CD4-positive, alpha-beta memory T cell (primary cell): Measurements from ENCODE around the gene ASCC2. TPM values are rescaled to one million over a fixed set of nuclear protein-coding genes. Genes with fewer than 3 reads are reported as not detected.
"Not testable (repeated sequence)": the region's sequence is repeated elsewhere in the genome, so short reads cannot be mapped to it uniquely, and the experiment has no call there.

Experiments used
- CTCF ChIA-PET: fragments of 350-600 bp; sonication (Branson Sonifier 250); formaldehyde crosslinking; loops from one replicate; lab custom pipeline; 2021; ENCODE audit warnings: inconsistent platforms; ENCODE audit not compliant: partially characterized antibody; lab: Charles Lee
- POLR2A ChIA-PET: fragments of 350-600 bp; sonication (Branson Sonifier 250); formaldehyde crosslinking; loops from one replicate; lab custom pipeline; 2021; ENCODE audit not compliant: partially characterized antibody; lab: Charles Lee
- DNase-seq, 5 donors: peaks; one replicate each; pipeline versions ENCODE4 v3.0.0 to v3.0.0-alpha.2; 2020 to 2022; ENCODE audit warnings: mixed read lengths in 1 of 5
- H3K27ac ChIP-seq: one replicate; pipeline ENCODE4 v1.7.0; 2013; ENCODE audit warnings: low read depth, low read length
- H3K27me3 ChIP-seq: 2 replicates; pipeline ENCODE4 v1.7.0; 2013; ENCODE audit warnings: mild to moderate bottlenecking, low read length, moderate library complexity; ENCODE audit not compliant: insufficient read depth
- H3K36me3 ChIP-seq: 2 replicates; pipeline ENCODE4 v1.7.0; 2013; ENCODE audit warnings: mild to moderate bottlenecking, low read length, moderate library complexity; ENCODE audit not compliant: insufficient read depth
- H3K4me1 ChIP-seq: 2 replicates; pipeline ENCODE4 v1.7.0; 2013; ENCODE audit warnings: mild to moderate bottlenecking, low read length, moderate library complexity; ENCODE audit not compliant: insufficient read depth
- H3K4me3 ChIP-seq, 2 donors: one replicate each; pipeline ENCODE4 v1.7.0; 2013; ENCODE audit warnings: low read length in 2 of 2, mild to moderate bottlenecking in 1 of 2
- H3K9me3 ChIP-seq, 2 donors: one replicate each; pipeline ENCODE4 v1.7.0; 2013; ENCODE audit warnings: low read length in 2 of 2, control low read depth in 1 of 2; ENCODE audit not compliant: control insufficient read depth in 1 of 2
- H3K27ac Mint-ChIP-seq, 7 donors: one replicate each; pipeline ENCODE4 v1.8.0; 2020 to 2021; ENCODE audit warnings: mixed read lengths in 7 of 7, mild to moderate bottlenecking in 6 of 7, inconsistent platforms in 3 of 7, moderate library complexity in 3 of 7
- H3K27me3 Mint-ChIP-seq, 2 donors: one replicate each; pipeline ENCODE4 v1.8.0; 2020 to 2021; ENCODE audit warnings: mixed read lengths in 2 of 2
- H3K36me3 Mint-ChIP-seq, 2 donors: one replicate each; pipeline ENCODE4 v1.8.0; 2020 to 2021; ENCODE audit warnings: mixed read lengths in 2 of 2, inconsistent platforms in 1 of 2, mild to moderate bottlenecking in 1 of 2
- H3K4me1 Mint-ChIP-seq, 4 donors: one replicate each; pipeline ENCODE4 v1.8.0; 2020 to 2021; ENCODE audit warnings: mixed read lengths in 4 of 4, mild to moderate bottlenecking in 1 of 4
- H3K4me3 Mint-ChIP-seq, 8 donors: one replicate each; pipeline ENCODE4 v1.8.0; 2020 to 2021; ENCODE audit warnings: mixed read lengths in 8 of 8, mild to moderate bottlenecking in 7 of 8, moderate library complexity in 6 of 8, inconsistent platforms in 3 of 8
- H3K9me3 Mint-ChIP-seq, 8 donors: one replicate each; pipeline ENCODE4 v1.8.0; 2020 to 2021; ENCODE audit warnings: mixed read lengths in 8 of 8, mild to moderate bottlenecking in 5 of 8, inconsistent platforms in 3 of 8, moderate library complexity in 1 of 8
- intact Hi-C: fragments of 100-400 bp; cut with micrococcal nuclease; formaldehyde crosslinking; loops from one replicate; pipeline ENCODE4 v1.15.1; 2023
- polyA plus RNA-seq, 2 donors: library from polyadenylated mRNA; unstranded; fragments of 300-500 nt; fragmentation: Illumina TruSeq; gene quantifications; one replicate each; pipeline ENCODE4 v1.2.3, GENCODE V29; 2021
- total RNA-seq, 2 experiments: library from RNA; stranded (reverse); gene quantifications; one replicate each; pipeline ENCODE4 v1.2.3, GENCODE V29; 2021

ASCC2 gene
- total and polyA plus RNA-seq, 4 experiments from 2014 or later: 21.4 to 88.7 (median 75.0) TPM

DNA sequence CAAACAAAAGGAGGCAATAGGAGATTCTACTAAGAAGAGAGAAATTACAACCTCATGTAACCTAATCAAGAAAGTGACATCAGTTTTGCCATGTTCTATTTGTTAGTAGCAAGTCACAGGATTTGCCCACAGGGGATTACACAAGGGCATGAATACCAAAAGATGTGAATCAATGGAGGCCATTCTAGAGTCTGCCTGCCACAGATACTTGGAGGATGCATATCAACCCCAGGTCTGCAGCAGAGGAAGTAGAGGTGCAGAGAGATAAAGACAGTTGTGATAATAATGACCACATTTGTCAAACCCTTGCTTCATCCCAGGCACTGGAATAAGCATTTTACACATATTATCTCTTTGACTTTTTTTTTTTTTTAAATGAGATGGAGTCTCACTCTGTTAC, 2.4 kb upstream of the ASCC2 start:
- H3K9me3 ChIP-seq: no peaks in the 10 kb centered on the region
- ChIA-PET CTCF (no interaction called here), POLR2A (no interaction called here)
- Mint-ChIP-seq H3K9me3 (peaks cover 0 to under 1% (median 0%) of the 10 kb centered on the region in 8 donors), H3K4me1 (peaks cover 23 to 36% (median 29%) of the 10 kb centered on the region in 4 donors), H3K4me3 (no peak overlapping the region), H3K27me3 (no peaks in the 10 kb centered on the region), H3K36me3 (peaks cover 0 to 13% of the 10 kb centered on the region in 2 donors), H3K27ac (no peak overlapping the region)
- peaks cover 29% of the 10 kb centered on the region for H3K4me1 ChIP-seq
- DNase-seq: no peak
- intact Hi-C loops: no loop called here
- no peak overlapping the region for H3K27ac ChIP-seq
- H3K4me3 ChIP-seq: no peak overlapping the region
- no peaks in the 10 kb centered on the region for H3K36me3 ChIP-seq
- no peaks in the 10 kb centered on the region for H3K27me3 ChIP-seq

DNA sequence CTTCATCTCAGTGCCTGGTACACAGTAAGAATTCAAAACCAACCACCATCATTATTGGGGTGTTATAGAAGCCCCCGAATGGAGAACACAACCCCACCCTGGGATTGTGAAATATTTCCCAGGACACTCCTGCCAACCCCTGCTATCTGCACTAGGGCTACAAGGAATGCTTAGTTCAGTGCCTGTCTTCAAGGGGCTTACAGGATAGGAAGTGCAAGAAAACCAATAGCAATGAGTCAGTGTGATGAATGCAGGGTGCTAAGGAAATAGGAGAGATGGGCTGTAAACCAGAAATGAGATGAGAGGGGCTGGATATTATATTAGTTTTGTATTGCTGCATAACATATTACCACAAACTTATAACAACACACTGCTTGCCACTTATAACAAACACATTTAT, 965 bp upstream of the ASCC2 start:
- peak overlapping the region in 1 of 2 donors; percentile 89 for H3K4me3 ChIP-seq
- H3K9me3 Mint-ChIP-seq: no peaks in the 10 kb centered on the region
- intact Hi-C loops: loop anchor here (2.0 kb wide), 1 partner anchor 258 kb away; the partner anchor contains the start of gene NIPSNAP1
- peak overlapping the region; percentile 93 to 99 (median 97) for H3K4me3 Mint-ChIP-seq
- H3K27ac ChIP-seq: peak overlapping the region; percentile 72
- no peaks in the 10 kb centered on the region for H3K36me3 ChIP-seq
- peak overlapping the region; percentile 94 to 99 (median 98) for H3K27ac Mint-ChIP-seq
- H3K4me1 Mint-ChIP-seq: peaks cover 27 to 40% (median 33%) of the 10 kb centered on the region in 4 donors
- no peaks in the 10 kb centered on the region for H3K27me3 ChIP-seq
- peak in 1 of 5 donors; percentile 0 for DNase-seq
- ChIA-PET POLR2A (interaction anchor here (2.8 kb wide), 1 partner anchor 285 kb away, joined by 12 read pairs; the partner anchor contains the start of gene THOC5), CTCF (no interaction called here)
- H3K9me3 ChIP-seq: no peaks in the 10 kb centered on the region
- H3K27me3 Mint-ChIP-seq: no peaks in the 10 kb centered on the region
- H3K4me1 ChIP-seq: peaks cover 32% of the 10 kb centered on the region
- H3K36me3 Mint-ChIP-seq: peaks cover 4 to 18% of the 10 kb centered on the region in 2 donors

DNA sequence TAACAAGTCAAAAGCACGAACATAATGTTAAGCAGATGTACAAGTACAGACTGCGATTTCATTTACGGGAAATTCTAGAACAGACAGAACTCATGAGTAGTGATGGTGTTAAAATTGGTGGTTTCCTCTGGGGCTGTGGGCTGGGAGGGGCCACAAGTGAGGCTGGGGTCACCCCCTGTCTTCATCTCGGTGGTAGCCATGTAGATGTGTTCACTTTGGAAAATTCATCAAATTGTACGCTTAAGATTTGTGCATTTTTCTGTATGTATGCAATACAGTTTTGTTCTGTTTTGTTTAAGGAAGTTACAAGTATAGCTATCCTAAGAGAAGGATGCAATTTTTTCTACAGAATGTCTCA, 504 bp upstream of the ASCC2 start:
- Mint-ChIP-seq H3K4me1 (peaks cover 27 to 42% (median 34%) of the 10 kb centered on the region in 4 donors), H3K27me3 (no peaks in the 10 kb centered on the region), H3K4me3 (peak overlapping the region; percentile 93 to 99 (median 97)), H3K27ac (peak overlapping the region; percentile 94 to 99 (median 98)), H3K9me3 (no peaks in the 10 kb centered on the region), H3K36me3 (peaks cover 6 to 21% of the 10 kb centered on the region in 2 donors)
- Histone ChIP-seq H3K36me3 (no peaks in the 10 kb centered on the region), H3K9me3 (no peaks in the 10 kb centered on the region), H3K27me3 (no peaks in the 10 kb centered on the region), H3K4me3 (peak overlapping the region; percentile 49 to 89), H3K27ac (peak overlapping the region; percentile 72), H3K4me1 (peaks cover 32% of the 10 kb centered on the region)
- ChIA-PET POLR2A (interaction anchor here (0.5 to 2.8 kb wide), 9 partner anchors 11 to 285 kb away, joined by 3 to 20 read pairs (median 5); partner anchors contain the start of genes MTMR3, THOC5, UQCR10 and ZMAT5), CTCF (interaction anchor here (1.0 to 1.7 kb wide), 3 partner anchors 44 to 162 kb away, joined by 3 to 5 read pairs (median 5); partner anchors contain the start of genes MTMR3, UQCR10 and ZMAT5)
- intact Hi-C loops: loop anchor here (1.0 to 2.0 kb wide), 4 partner anchors 45 to 258 kb away; partner anchors contain the start of genes MTMR3, NIPSNAP1, UQCR10 and ZMAT5
- no peak for DNase-seq

DNA sequence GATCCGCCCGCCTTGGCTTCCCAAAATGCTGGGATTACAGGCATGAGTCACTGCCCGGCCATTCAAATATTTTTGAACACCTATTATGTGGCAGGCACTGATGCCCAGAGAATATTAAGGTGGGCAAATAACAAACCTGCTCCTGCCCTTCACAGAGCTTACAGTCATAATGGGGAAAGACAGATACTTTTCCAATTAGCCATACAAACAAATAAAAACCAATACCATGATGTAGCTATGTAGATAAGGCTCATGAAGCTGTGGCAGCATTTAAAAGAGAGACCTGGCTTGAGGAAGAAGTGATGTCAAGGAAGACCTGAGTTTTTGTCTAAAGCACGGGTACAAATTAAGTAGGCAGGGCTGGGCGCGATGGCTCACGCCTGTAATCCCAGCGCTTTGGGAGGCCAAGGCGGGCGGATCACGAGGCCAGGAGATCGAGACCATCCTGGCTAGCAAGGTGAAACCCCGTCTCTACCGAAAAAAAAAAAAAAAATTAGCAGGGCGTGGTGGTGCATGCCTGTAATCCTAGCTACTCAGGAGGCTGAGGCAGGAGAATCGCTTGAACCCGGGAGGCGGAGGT, 1.2 kb downstream of the ASCC2 start:
- H3K27ac ChIP-seq, H3K36me3 ChIP-seq, H3K4me3 ChIP-seq, H3K27me3 Mint-ChIP-seq, H3K9me3 Mint-ChIP-seq, intact Hi-C loops, H3K9me3 ChIP-seq, DNase-seq, H3K27me3 ChIP-seq: not testable (repeated sequence)
- ChIA-PET POLR2A (interaction anchor here (1.4 to 2.8 kb wide), 7 partner anchors 11 to 283 kb away, joined by 3 to 20 read pairs (median 5); partner anchors contain the start of genes MTMR3, THOC5, UQCR10 and ZMAT5), CTCF (interaction anchor here (1.0 to 1.7 kb wide), 4 partner anchors 44 to 649 kb away, joined by 3 to 5 read pairs (median 3); partner anchors contain the start of genes UQCR10 and ZMAT5)
- H3K4me1 ChIP-seq: peaks cover 32% of the 10 kb centered on the region
- H3K4me3 Mint-ChIP-seq: peak overlapping the region; percentile 78 to 99 (median 97)
- peaks cover 29 to 55% (median 35%) of the 10 kb centered on the region in 4 donors for H3K4me1 Mint-ChIP-seq
- peak overlapping the region in 6 of 7 donors; percentile 25 to 98 (median 80) for H3K27ac Mint-ChIP-seq
- H3K36me3 Mint-ChIP-seq: peaks cover 16 to 35% of the 10 kb centered on the region in 2 donors

DNA sequence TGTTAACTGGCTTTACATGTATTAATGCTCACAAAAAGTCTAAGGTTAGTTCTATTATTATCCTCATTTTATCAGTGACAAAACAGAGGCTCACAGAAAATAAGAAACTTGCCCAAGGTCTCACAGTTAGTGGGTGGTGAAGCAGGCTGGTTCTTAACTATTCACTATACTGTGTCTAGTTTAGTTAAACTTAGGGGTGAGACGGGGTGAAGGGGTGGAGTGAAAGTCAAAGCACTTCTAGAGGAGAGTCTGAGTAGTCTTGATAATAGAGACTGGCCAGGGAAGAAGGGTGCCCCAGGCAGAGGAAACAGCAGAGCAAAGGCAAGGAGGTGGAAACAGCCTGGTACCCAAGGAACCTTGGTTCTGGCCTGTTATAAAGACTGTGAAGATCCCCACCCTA, 4.0 kb downstream of the ASCC2 start:
- Mint-ChIP-seq H3K9me3 (no peaks in the 10 kb centered on the region), H3K4me3 (peak overlapping the region in 1 of 8 donors; percentile 58), H3K27ac (no peak overlapping the region), H3K27me3 (no peaks in the 10 kb centered on the region), H3K4me1 (peaks cover 30 to 61% (median 41%) of the 10 kb centered on the region in 4 donors), H3K36me3 (peaks cover 34 to 54% of the 10 kb centered on the region in 2 donors)
- H3K27ac ChIP-seq: no peak overlapping the region
- H3K4me1 ChIP-seq: peaks cover 31% of the 10 kb centered on the region
- H3K4me3 ChIP-seq: no peak overlapping the region
- DNase-seq: no peak
- H3K9me3 ChIP-seq: no peaks in the 10 kb centered on the region
- peaks cover 14% of the 10 kb centered on the region for H3K36me3 ChIP-seq
- no peaks in the 10 kb centered on the region for H3K27me3 ChIP-seq
- POLR2A ChIA-PET: interaction anchor here (0.5 kb wide), 1 partner anchor 48 kb away, joined by 3 read pairs; no protein-coding TSS in a partner anchor
- CTCF ChIA-PET: interaction anchor here (1.0 kb wide), 1 partner anchor 170 kb away, joined by 3 read pairs; no protein-coding TSS in a partner anchor
- intact Hi-C loops: no loop called here

DNA sequence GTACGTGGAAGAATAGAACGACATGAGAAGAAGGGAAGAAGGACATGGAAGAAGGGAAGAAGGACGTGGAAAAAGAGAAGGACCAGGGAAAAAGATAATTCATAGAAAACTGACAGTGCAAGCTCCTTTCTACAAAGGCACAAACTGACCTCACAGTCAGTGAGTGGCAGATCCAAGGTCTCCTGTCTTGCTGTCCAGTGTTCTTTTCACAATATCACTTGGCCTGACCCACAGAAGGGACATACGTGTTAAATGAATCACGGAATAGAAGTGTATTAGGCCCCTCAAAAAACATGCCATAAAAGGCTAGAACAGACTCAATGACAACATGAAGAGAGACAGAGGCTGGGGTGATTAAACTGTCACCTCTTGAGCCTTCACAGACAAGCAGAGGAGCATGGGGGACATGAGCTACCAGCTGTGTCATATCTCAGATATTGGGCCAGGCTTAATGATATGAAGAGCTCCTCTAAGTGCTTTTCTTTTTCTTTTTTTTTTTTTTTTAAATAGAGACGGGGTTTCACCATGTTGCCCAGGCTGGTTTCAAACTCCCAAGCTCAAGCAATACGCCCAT, 4.6 kb downstream of the ASCC2 start:
- H3K27me3 ChIP-seq: no peaks in the 10 kb centered on the region
- no peak overlapping the region for H3K4me3 Mint-ChIP-seq
- H3K27me3 Mint-ChIP-seq: no peaks in the 10 kb centered on the region
- CTCF ChIA-PET: interaction anchor here (1.0 kb wide), 1 partner anchor 170 kb away, joined by 3 read pairs; no protein-coding TSS in a partner anchor
- POLR2A ChIA-PET: no interaction called here
- intact Hi-C loops: no loop called here
- H3K4me3 ChIP-seq: no peak overlapping the region
- peaks cover 14% of the 10 kb centered on the region for H3K36me3 ChIP-seq
- no peaks in the 10 kb centered on the region for H3K9me3 ChIP-seq
- peaks cover 25% of the 10 kb centered on the region for H3K4me1 ChIP-seq
- peaks cover 25 to 56% (median 36%) of the 10 kb centered on the region in 4 donors for H3K4me1 Mint-ChIP-seq
- H3K36me3 Mint-ChIP-seq: peaks cover 34 to 57% of the 10 kb centered on the region in 2 donors
- no peaks in the 10 kb centered on the region for H3K9me3 Mint-ChIP-seq
- no peak for DNase-seq
- peak overlapping the region in 1 of 7 donors; percentile 43 for H3K27ac Mint-ChIP-seq
- no peak overlapping the region for H3K27ac ChIP-seq

DNA sequence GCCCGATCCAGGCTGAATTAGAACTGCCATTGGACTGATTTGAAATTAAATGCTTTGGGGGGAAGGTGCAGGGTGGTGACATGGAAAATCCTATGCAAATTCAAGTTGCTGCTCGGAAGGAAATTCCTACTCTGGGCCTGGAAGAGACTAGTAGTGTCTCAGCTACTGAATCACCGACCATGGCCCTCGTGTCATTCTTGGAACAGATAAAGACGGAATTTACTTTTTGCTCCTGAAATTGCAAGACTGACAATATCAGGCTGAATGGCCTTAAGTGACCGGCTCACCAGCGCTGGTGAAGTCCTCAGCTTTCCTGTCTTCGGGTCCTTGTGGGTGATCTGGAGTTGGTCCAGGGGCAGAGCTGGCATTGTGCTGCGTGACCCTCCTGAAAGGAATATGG, 6.1 kb downstream of the ASCC2 start:
- POLR2A ChIA-PET: interaction anchor here (0.5 kb wide), 1 partner anchor 21 kb away, joined by 3 read pairs; no protein-coding TSS in a partner anchor
- H3K27me3 ChIP-seq: no peaks in the 10 kb centered on the region
- no peak overlapping the region for H3K27ac ChIP-seq
- no peak for DNase-seq
- intact Hi-C loops: no loop called here
- Mint-ChIP-seq H3K4me1 (peaks cover 18 to 43% (median 25%) of the 10 kb centered on the region in 4 donors), H3K27ac (no peak overlapping the region), H3K27me3 (no peaks in the 10 kb centered on the region), H3K36me3 (peaks cover 45 to 56% of the 10 kb centered on the region in 2 donors), H3K9me3 (no peaks in the 10 kb centered on the region), H3K4me3 (no peak overlapping the region)
- H3K4me1 ChIP-seq: peaks cover 16% of the 10 kb centered on the region
- no peaks in the 10 kb centered on the region for H3K9me3 ChIP-seq
- no peak overlapping the region for H3K4me3 ChIP-seq
- CTCF ChIA-PET: no interaction called here
- H3K36me3 ChIP-seq: peaks cover 14% of the 10 kb centered on the region
